NCI-H748 treated with DMSO at 0.1 percent for 48 hours (cell line): Measurements from ENCODE around the gene SEC22C.

Experiments
- DNase-seq: peaks from one replicate; lab custom pipeline; 2025; lab: John Stamatoyannopoulos, UW

SEC22C gene

GRCh38 chr3:42535981-42536784, 45.6 kb downstream of the SEC22C start:
- no peak for DNase-seq

- DNase-seq: no peak
Observed at GRCh38 chr3:42533161-42533897, 48.4 kb downstream of the SEC22C start.

- no peak for DNase-seq
Observed at GRCh38 chr3:42532229-42532628, 49.5 kb downstream of the SEC22C start.

- no peak for DNase-seq
Observed at GRCh38 chr3:42531470-42531869, 50.3 kb downstream of the SEC22C start.

GRCh38 chr3:42530073-42530472, 51.7 kb downstream of the SEC22C start:
- DNase-seq: no peak

GRCh38 chr3:42529468-42529867, 52.3 kb downstream of the SEC22C start:
- no peak for DNase-seq

- no peak for DNase-seq
Observed at GRCh38 chr3:42527368-42527917, 54.3 kb downstream of the SEC22C start.

GRCh38 chr3:42526616-42527367, 55.0 kb downstream of the SEC22C start:
- no peak for DNase-seq

GRCh38 chr3:42525736-42526345, 55.9 kb downstream of the SEC22C start:
- no peak for DNase-seq

GRCh38 chr3:42525212-42525611, 56.6 kb downstream of the SEC22C start:
- no peak for DNase-seq

GRCh38 chr3:42524751-42525150, 57.0 kb downstream of the SEC22C start:
- DNase-seq: no peak

- DNase-seq: no peak
Observed at GRCh38 chr3:42520906-42521305, 60.9 kb downstream of the SEC22C start.

- DNase-seq: no peak
Observed at GRCh38 chr3:42520336-42520735, 61.4 kb downstream of the SEC22C start.

GRCh38 chr3:42519568-42519962, 62.2 kb downstream of the SEC22C start:
- no peak for DNase-seq

GRCh38 chr3:42518800-42519567, 62.8 kb downstream of the SEC22C start:
- no peak for DNase-seq

- DNase-seq: no peak
Observed at GRCh38 chr3:42517117-42517516, 64.7 kb downstream of the SEC22C start.

- DNase-seq: no peak
Observed at GRCh38 chr3:42516443-42516842, 65.3 kb downstream of the SEC22C start.

- no peak for DNase-seq
Observed at GRCh38 chr3:42515976-42516375, 65.8 kb downstream of the SEC22C start.

- DNase-seq: no peak
Observed at GRCh38 chr3:42515391-42515916, 66.3 kb downstream of the SEC22C start.

GRCh38 chr3:42514876-42515275, 66.9 kb downstream of the SEC22C start:
- DNase-seq: no peak

GRCh38 chr3:42513521-42513920, 68.2 kb downstream of the SEC22C start:
- no peak for DNase-seq
